RWPE1 (cell line): ENCODE measurements around the gene PKNOX2.

ENCODE experiments used
- CTCF ChIA-PET: fragments of 350-600 bp; sonication (Branson Sonifier 250); formaldehyde crosslinking; extraction: SDS; loops from one replicate; lab custom pipeline; 2021; lab: Yijun Ruan, JAX
- POLR2A ChIA-PET: fragments of 400-600 bp; formaldehyde crosslinking; extraction: SDS; loops from one replicate; lab custom pipeline; 2020; ENCODE audit warnings: antibody characterized with exemption; ENCODE audit not compliant: low non-redundant PET; lab: Yijun Ruan, JAX
- DNase-seq: peaks from one replicate; pipeline ENCODE4 v3.0.0; 2012; ENCODE audit warnings: low spot score
- H3K27ac ChIP-seq: fragments of 450-650 bp; 2 replicates; pipeline ENCODE4 v1.5.1; 2017
- TF ChIP-seq, protein P1 (sequence below): fragments of 450-650 bp; conservative IDR thresholded peaks from 2 replicates; pipeline ENCODE4 v1.5.1; 2017; ENCODE audit warnings: low read depth, mild to moderate bottlenecking

PKNOX2 gene

DNA sequence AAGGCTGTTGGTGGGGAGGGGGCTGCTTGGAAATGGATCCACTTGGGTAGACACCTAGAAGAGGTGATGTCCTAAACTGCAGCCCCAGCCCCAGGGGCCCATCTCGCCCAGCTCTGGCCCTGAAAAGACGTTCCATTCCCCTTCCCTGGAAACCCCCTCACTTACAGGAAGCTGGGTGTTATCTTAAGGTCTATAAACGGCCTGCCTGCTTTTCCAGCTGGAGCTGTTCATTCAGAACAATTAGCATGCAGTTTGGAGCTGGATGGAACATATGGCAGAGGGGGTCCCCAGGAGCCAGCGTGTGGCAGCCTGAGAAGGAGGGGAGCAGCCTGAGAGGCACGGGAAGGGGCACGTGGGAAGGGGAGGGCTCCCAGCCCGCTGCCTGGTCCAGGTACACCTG lies 139.6 kb downstream of the PKNOX2 start:
- no peak overlapping the region for H3K27ac ChIP-seq
- ChIA-PET CTCF (interaction anchor here (0.6 kb wide), 1 partner anchor 19 kb away, joined by 3 read pairs; no protein-coding TSS in a partner anchor), POLR2A (interaction anchor here (0.6 kb wide), 1 partner anchor 234 kb away, joined by 3 read pairs; no protein-coding TSS in a partner anchor)
- no peak for DNase-seq
- TF ChIP-seq, protein P1, sequence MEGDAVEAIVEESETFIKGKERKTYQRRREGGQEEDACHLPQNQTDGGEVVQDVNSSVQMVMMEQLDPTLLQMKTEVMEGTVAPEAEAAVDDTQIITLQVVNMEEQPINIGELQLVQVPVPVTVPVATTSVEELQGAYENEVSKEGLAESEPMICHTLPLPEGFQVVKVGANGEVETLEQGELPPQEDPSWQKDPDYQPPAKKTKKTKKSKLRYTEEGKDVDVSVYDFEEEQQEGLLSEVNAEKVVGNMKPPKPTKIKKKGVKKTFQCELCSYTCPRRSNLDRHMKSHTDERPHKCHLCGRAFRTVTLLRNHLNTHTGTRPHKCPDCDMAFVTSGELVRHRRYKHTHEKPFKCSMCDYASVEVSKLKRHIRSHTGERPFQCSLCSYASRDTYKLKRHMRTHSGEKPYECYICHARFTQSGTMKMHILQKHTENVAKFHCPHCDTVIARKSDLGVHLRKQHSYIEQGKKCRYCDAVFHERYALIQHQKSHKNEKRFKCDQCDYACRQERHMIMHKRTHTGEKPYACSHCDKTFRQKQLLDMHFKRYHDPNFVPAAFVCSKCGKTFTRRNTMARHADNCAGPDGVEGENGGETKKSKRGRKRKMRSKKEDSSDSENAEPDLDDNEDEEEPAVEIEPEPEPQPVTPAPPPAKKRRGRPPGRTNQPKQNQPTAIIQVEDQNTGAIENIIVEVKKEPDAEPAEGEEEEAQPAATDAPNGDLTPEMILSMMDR = no peak

DNA sequence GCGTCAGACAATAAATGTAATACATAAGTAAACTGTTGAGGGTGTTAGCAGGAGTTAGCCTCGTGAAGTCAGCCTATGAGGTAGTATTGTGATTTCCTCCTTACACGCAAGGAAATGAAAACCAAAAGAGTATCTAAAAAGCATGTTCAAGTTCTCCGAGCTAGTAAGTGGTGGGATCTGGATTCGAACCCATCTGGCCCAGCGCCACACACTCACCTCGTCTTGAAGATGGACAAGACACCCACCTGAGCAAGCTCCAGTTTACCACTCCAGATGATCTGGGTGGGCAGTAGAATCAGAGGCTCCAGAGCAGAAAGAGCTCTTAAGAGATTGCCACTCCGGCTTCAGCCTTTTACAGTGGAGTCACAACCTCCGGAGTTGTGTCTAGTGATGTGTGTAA lies 140.3 kb downstream of the PKNOX2 start:
- TF ChIP-seq, protein P1 = no peak
- no peak for DNase-seq
- ChIA-PET CTCF (interaction anchor here (0.6 kb wide), 1 partner anchor 996 kb away, joined by 3 read pairs; no protein-coding TSS in a partner anchor), POLR2A (no interaction called here)
- H3K27ac ChIP-seq = no peak overlapping the region

DNA sequence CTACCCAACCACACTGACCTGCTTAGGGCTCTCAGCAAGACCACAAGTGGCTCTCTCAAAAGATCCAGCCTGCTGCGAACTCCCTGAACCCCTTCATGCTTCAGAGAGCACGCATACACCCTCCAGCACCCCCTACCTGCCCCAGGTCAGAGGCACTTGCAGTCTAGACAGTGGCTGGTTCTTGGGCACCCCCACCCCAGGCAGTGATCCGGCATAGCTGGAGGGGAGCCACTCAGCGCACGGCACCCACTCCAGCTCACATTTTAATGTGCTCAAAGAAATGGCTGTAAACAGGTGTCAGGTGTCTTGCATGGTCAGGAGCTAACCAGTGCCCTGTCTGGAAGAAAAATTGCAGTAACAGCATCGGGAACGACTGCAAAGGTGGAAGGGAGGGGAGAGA lies 140.8 kb downstream of the PKNOX2 start:
- ChIA-PET CTCF (no interaction called here), POLR2A (no interaction called here)
- no peak overlapping the region for H3K27ac ChIP-seq
- TF ChIP-seq, protein P1 = no peak
- DNase-seq = no peak

DNA sequence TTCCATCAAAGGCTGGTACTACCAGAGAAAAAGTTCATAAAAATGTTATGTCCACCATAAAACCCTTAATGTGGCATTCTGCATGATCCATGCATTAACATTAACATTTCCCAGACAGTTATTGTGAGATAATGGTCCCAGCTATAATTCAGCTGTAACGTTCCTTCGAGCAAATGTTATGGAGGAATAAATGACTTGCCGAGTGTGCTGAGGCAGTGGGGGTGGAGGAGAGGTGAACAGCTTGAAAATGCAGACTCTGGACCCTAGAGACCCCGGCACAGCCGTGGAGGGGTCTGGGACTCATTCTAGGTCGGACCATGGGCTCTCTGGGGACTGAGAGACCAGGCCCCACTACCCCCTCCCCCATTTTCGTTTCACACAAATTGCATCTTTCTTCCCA lies 141.9 kb downstream of the PKNOX2 start:
- no peak overlapping the region for H3K27ac ChIP-seq
- TF ChIP-seq, protein P1 = no peak
- DNase-seq = no peak
- POLR2A ChIA-PET = no interaction called here
- CTCF ChIA-PET = interaction anchor here (0.7 kb wide), 1 partner anchor 382 kb away, joined by 3 read pairs; no protein-coding TSS in a partner anchor

DNA sequence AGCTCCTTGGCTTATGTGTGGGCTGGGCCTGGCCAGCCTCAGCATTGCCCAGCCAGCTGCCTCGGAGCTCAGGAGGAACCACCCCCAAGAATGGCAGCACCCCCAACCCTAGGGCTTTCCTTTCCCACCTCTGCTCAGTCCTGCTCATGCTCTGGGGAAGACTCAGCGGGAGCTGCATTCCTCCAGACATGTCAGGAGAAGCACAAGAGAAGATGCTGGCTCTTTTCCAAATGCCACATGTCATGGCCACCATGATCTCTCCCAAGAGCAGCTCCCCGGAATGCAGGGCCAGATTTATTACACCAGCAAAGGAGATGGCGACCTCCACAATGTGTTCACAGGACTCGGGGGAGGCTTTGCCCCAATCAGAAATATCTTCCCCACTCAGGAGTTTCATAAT lies 143.7 kb downstream of the PKNOX2 start:
- ChIA-PET POLR2A (no interaction called here), CTCF (interaction anchor here (0.6 kb wide), 1 partner anchor 118 kb away, joined by 3 read pairs; no protein-coding TSS in a partner anchor)
- TF ChIP-seq, protein P1 = no peak
- H3K27ac ChIP-seq = no peak overlapping the region
- DNase-seq = no peak

DNA sequence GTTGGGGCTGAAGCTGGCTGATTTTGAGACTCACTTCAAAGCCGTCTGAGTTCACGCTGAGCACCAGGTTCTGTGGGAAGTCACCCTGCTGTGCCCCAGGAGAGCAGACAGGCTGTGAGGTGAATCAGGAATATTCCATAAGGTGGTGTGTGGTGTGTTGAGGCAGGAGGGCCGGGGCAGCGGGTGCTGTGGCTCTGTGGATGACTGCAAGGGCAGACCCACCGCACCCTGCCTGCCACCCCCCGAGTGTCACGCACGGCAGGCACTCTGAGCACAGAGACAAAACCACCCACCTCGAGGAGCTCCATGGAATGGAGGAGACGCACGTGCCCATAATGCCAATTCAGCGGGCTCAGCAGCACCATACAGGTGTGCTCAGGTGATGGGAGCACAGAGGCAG lies 147.8 kb downstream of the PKNOX2 start:
- CTCF ChIA-PET = interaction anchor here (1.4 kb wide), 1 partner anchor 33 kb away, joined by 4 read pairs; no protein-coding TSS in a partner anchor
- TF ChIP-seq, protein P1 = no peak
- DNase-seq = no peak
- POLR2A ChIA-PET = no interaction called here
- no peak overlapping the region for H3K27ac ChIP-seq
